Ectodermal cell (in vitro differentiated cells): ENCODE data around the gene MBNL1.

ENCODE experiments used
- H3K27ac ChIP-seq: 2 replicates; pipeline ENCODE4 v1.7.0; 2013; ENCODE audit warnings: mild to moderate bottlenecking, low read depth, low read length; ENCODE audit not compliant: insufficient read depth, poor library complexity, severe bottlenecking
- H3K27me3 ChIP-seq: 2 replicates; pipeline ENCODE4 v1.7.0; 2013; ENCODE audit warnings: mild to moderate bottlenecking, low read length; ENCODE audit not compliant: insufficient read depth, control insufficient read depth, poor library complexity, severe bottlenecking
- H3K36me3 ChIP-seq: one replicate; pipeline ENCODE4 v1.7.0; 2013; ENCODE audit warnings: low read length; ENCODE audit not compliant: control insufficient read depth, insufficient read depth
- H3K4me1 ChIP-seq: one replicate; pipeline ENCODE4 v1.7.0; 2013; ENCODE audit warnings: low read length; ENCODE audit not compliant: control insufficient read depth, insufficient read depth
- H3K4me3 ChIP-seq: 2 replicates; pipeline ENCODE4 v1.7.0; 2013; ENCODE audit warnings: low read depth, low read length, control low read depth; ENCODE audit not compliant: insufficient read depth
- H3K9me3 ChIP-seq: 2 replicates; pipeline ENCODE4 v1.7.0; 2013; ENCODE audit warnings: mild to moderate bottlenecking, low read length, moderate library complexity; ENCODE audit not compliant: control insufficient read depth
- WGBS, 2 experiments: methylation state at CpG; one replicate each; pipeline ENCODE4 v1.1.7; 2013; ENCODE audit warnings: missing lambda C conversion rate in 2 of 2; 5-methylcytosine and 5-hydroxymethylcytosine counted together

MBNL1 gene

DNA sequence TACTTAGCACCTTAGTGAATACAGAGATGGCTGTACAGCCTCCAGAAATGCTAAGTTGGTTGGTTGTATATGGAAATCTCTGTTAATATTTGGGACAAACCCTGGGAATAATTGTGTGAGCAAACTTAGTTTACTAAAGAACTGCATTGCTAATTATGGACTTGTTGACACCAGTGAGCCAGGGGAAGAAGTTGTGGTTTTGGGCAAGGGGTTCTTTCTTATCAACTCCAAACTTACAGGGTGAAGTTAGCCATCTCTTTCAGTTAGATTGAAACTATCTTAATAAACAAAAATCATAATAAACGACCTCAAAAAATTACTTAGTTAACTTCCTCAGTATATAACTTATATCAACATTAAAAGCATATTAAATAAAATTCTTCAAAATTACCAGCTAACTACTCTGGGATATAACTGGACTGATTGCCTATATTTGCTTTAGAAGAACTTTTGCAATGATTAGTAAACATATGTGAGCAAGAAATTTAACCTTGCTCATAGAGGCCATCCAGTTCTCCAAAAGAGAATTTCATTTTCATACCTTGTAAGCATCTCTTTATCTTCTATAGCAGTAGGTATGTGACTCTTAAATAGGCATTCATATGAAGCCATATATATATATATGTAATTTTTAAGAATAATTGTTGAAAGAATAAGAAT, 24.7 kb downstream of the MBNL1 start:
- Histone ChIP-seq H3K4me1 (no peaks in the 10 kb centered on the region), H3K36me3 (no peaks in the 10 kb centered on the region), H3K27me3 (no peaks in the 10 kb centered on the region), H3K4me3 (no peak overlapping the region), H3K27ac (no peak overlapping the region), H3K9me3 (no peaks in the 10 kb centered on the region)
- WGBS, 2 experiments = 67 to 100% methylated on average over 1 of the region's 1 CpG

DNA sequence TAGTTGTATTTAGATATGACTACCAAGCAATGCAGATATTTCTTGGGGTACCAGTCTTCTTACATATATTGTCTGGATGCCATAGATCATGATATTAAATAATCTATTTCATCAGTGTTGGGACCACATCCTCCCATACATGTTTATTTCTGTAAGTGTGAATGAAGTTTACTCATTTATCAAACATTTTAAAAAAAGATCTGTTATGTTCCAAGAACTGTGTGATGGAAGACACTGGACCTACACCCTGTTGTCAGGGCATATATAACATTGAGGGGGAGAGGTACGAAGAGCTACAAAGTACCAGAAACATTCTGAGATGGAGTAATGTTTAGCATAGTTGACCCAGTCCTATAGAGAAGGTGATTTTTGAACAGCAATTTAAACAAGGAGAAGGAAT, 26.6 kb downstream of the MBNL1 start:
- H3K27ac ChIP-seq = no peak overlapping the region
- H3K4me1 ChIP-seq = no peaks in the 10 kb centered on the region
- no peaks in the 10 kb centered on the region for H3K36me3 ChIP-seq
- 79 to 100% methylated on average over 1 of the region's 1 CpG for WGBS, 2 experiments
- no peaks in the 10 kb centered on the region for H3K9me3 ChIP-seq
- H3K4me3 ChIP-seq = no peak overlapping the region
- H3K27me3 ChIP-seq = no peaks in the 10 kb centered on the region

GRCh38 chr3:152295806-152296205, 27.1 kb downstream of the MBNL1 start:
- WGBS, 2 experiments = 87 to 88% methylated on average over 1 of the region's 1 CpG
- Histone ChIP-seq H3K4me3 (no peak overlapping the region), H3K27ac (no peak overlapping the region), H3K4me1 (no peaks in the 10 kb centered on the region), H3K9me3 (no peaks in the 10 kb centered on the region), H3K36me3 (no peaks in the 10 kb centered on the region), H3K27me3 (no peaks in the 10 kb centered on the region)

DNA sequence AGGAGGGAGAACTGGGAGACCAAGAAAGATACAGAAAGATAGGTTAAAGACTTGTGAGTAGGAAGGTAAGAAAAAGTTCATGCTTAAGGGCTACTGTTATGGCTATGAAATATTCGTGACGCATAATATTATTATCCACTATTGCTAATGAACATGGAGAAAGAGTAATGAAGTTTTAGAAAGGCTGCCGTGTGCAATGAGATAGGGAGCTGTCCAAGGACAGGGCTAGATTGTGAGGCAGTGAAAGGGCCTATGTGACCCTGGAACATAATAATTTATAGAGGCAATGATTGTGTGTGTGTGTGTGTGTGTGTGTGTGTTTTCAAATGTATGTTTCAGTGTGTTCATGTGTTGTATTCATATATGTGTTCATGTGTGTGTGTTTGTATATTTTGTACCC, 27.7 kb downstream of the MBNL1 start:
- Histone ChIP-seq H3K4me1 (no peaks in the 10 kb centered on the region), H3K27me3 (no peaks in the 10 kb centered on the region), H3K9me3 (no peaks in the 10 kb centered on the region), H3K4me3 (no peak overlapping the region), H3K27ac (no peak overlapping the region), H3K36me3 (no peaks in the 10 kb centered on the region)
- 93 to 98% methylated on average over 1 to 3 of the region's 3 CpGs for WGBS, 2 experiments

GRCh38 chr3:152296971-152297370, 28.2 kb downstream of the MBNL1 start:
- no peaks in the 10 kb centered on the region for H3K9me3 ChIP-seq
- 92 to 93% methylated on average over 1 of the region's 1 CpG for WGBS, 2 experiments
- no peak overlapping the region for H3K27ac ChIP-seq
- H3K4me1 ChIP-seq = no peaks in the 10 kb centered on the region
- H3K4me3 ChIP-seq = no peak overlapping the region
- no peaks in the 10 kb centered on the region for H3K27me3 ChIP-seq
- H3K36me3 ChIP-seq = no peaks in the 10 kb centered on the region

DNA sequence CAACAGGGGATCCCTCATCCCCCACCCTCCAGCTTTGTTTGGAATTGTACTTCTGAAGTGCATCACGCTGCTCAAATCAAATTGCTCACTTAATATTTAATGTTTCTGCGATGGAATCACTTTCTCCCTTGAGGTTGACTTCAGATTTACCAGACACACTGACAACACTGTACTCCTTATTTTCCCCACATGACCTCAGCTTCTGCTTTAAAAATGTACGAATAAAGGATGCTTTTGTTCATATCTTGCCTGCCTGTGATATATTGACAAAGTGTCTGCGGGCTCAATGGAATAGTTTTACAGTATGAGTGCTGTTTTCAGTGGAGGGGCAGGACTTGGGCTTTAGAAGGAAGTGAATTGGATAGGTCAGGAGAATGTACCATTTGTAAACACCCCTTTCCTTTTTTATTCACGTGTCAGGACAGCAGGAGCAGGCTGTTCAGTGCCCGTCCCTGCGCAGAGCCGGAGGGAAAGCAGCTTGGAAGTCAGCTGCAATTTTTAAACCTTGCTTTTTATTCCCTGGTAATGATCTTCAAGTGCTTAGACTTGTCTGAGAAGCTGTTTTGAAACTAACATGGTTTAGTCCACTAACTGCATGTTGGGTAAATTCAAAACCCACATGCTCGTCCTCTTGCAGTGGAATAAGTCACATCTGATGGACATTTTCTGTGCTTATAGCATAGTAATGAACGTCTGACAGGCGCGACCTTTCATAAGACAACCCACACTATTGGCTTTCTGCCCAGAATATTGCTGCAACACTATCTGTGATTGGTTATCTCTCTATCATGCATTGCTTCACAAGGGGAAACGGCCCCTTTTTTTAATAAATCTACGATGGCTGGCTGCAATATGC, 29.9 kb downstream of the MBNL1 start:
- Histone ChIP-seq H3K27ac (no peak overlapping the region), H3K4me1 (no peaks in the 10 kb centered on the region), H3K36me3 (no peaks in the 10 kb centered on the region), H3K9me3 (no peaks in the 10 kb centered on the region), H3K4me3 (no peak overlapping the region), H3K27me3 (no peaks in the 10 kb centered on the region)
- 78% methylated on average over 14 of the region's 14 CpGs for WGBS, 2 experiments

DNA sequence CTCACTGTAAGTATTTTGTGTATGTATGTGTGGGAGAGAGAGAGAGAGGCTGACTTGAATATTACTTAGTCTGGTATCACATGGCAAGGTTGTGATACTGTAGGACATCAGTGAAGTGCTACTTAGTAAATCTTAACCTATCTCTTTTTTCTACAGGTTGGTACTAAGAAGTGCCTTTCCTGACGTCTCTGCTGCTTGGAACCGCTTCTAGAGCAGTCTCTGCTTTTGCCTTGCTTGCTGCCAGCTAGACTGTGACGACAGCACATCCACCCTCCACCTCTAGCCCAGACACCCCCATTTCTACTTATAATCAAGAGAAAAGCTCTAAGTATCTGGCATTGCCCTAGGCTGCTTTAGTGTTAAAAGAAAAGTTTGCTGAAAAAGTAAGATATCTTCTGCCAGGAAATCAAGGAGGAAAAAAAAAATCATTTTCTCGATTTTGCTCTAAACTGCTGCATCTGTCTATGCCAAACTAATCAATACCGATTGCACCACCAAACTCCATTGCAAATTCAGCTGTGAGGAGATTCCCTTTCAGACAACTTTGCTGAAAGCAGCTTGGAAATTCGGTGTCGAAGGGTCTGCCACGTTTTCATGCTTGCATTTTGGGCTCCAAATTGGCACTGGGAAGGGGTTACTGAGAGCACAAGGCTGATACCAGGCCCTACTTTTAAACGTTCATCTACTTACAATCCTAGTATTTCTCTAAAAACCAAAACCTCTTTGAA, 30.7 kb downstream of the MBNL1 start:
- WGBS, 2 experiments = 82 to 83% methylated on average over 9 of the region's 9 CpGs
- Histone ChIP-seq H3K36me3 (no peaks in the 10 kb centered on the region), H3K4me1 (peaks cover under 1% of the 10 kb centered on the region), H3K4me3 (no peak overlapping the region), H3K27ac (no peak overlapping the region), H3K9me3 (no peaks in the 10 kb centered on the region), H3K27me3 (no peaks in the 10 kb centered on the region)

DNA sequence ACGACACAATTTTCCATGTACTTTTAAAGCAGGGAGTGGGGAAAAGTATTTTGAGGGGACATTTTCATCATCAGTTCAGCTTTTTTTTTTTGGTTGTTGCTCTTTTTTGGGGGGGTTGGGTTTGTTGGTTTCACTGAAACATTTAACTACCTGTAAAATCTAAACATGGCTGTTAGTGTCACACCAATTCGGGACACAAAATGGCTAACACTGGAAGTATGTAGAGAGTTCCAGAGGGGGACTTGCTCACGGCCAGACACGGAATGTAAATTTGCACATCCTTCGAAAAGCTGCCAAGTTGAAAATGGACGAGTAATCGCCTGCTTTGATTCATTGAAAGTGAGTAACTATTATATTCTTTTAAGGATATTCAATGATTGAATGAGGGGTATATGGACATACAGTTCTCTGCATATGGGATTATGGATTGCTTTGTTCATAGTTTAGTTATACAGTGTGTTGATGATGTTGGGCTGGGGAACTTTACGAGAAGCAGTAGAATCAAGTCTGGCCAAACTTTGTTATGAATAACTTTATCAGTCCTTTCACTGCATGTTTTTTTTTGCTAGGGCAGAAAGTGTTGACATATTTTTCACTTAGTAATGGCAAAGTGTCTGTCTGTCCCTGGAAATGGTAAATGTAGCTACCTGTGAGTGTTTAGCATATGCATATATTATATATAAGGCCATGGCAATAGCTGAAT, 31.5 kb downstream of the MBNL1 start:
- Histone ChIP-seq H3K4me3 (no peak overlapping the region), H3K27me3 (no peaks in the 10 kb centered on the region), H3K9me3 (no peaks in the 10 kb centered on the region), H3K27ac (no peak overlapping the region), H3K4me1 (peaks cover 5% of the 10 kb centered on the region), H3K36me3 (no peaks in the 10 kb centered on the region)
- WGBS, 2 experiments = 94% methylated on average over 8 of the region's 8 CpGs

DNA sequence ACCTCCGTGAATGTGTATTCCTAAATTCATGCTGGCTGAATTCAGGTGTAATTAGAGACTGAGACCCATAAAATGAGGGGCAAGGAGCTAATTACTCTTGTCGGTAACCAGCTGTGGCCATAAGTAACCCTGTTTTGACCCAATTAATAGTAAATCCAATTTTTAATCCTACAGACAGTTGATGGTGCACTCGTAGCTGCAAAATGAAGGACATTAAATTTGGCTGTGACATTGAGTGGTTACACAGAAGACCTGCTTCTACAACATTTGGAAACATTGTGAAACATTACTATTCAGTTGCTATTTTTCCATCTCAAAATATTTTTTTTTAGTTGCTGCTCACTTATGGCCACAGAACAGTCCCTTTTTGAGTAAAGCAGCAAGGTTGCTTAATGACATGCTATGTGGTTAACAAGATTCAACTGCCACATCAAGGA, 33.0 kb downstream of the MBNL1 start:
- no peak overlapping the region for H3K4me3 ChIP-seq
- H3K4me1 ChIP-seq = peaks cover 7% of the 10 kb centered on the region
- no peaks in the 10 kb centered on the region for H3K9me3 ChIP-seq
- no peak overlapping the region for H3K27ac ChIP-seq
- no peaks in the 10 kb centered on the region for H3K27me3 ChIP-seq
- 68 to 71% methylated on average over 2 to 3 of the region's 3 CpGs for WGBS, 2 experiments
- no peaks in the 10 kb centered on the region for H3K36me3 ChIP-seq
